Upper lobe of left lung (tissue), 6 donors: ENCODE results near the gene ROBO3. TPM values are rescaled to one million over a fixed set of nuclear protein-coding genes. Genes with fewer than 3 reads are reported as not detected.
A peak's percentile ranks its signal among the peaks of the same experiment; 100 is the strongest.

Source experiments
- ATAC-seq, 2 donors: fragments of 200-7000 bp; cut with Tn5 transposase; one replicate each; pipeline ENCODE4 v1.9.1; 2022; ENCODE audit warnings: mild to moderate bottlenecking in 2 of 2, moderate library complexity in 2 of 2; ENCODE audit not compliant: low FRiP score in 2 of 2
- DNase-seq, 2 donors: peaks; one replicate each; pipeline ENCODE4 v3.0.0-alpha.2; 2019 to 2020
- H3K27ac ChIP-seq, 4 donors: fragments of 200-600 bp; sonication (generic); one replicate each; pipeline ENCODE4 v1.5.1; 2016 to 2019
- H3K27me3 ChIP-seq, 4 donors: fragments of 200-600 bp; sonication (generic); one replicate each; pipeline ENCODE4 v1.5.1; 2017 to 2019
- H3K36me3 ChIP-seq, 4 donors: fragments of 200-600 bp; sonication (generic); one replicate each; pipeline ENCODE4 v1.5.1; 2016 to 2019
- H3K4me1 ChIP-seq, 4 donors: fragments of 200-600 bp; sonication (generic); one replicate each; pipeline ENCODE4 v1.5.1; 2018 to 2019
- H3K4me3 ChIP-seq, 4 donors: fragments of 200-600 bp; sonication (generic); one replicate each; pipeline ENCODE4 v1.5.1; 2017 to 2019; ENCODE audit warnings: mild to moderate bottlenecking in 2 of 4, moderate library complexity in 1 of 4
- H3K9me3 ChIP-seq, 4 donors: fragments of 200-600 bp; sonication (generic); one replicate each; pipeline ENCODE4 v1.5.1; 2018 to 2019
- CTCF ChIP-seq, 6 experiments: fragments of 450-650 bp in 4 of 6; fragments of 200-600 bp in 2 of 6; sonication (generic) in 2 of 6; IDR thresholded peaks; one replicate each; pipeline ENCODE4 v1.5.1; 2016 to 2019; ENCODE audit warnings: antibody characterized with exemption in 6 of 6
- EP300 ChIP-seq, 4 donors: sonication (generic); formaldehyde crosslinking; IDR thresholded peaks; one replicate each; pipeline ENCODE4 v1.5.1; 2017; ENCODE audit warnings: antibody characterized with exemption in 4 of 4, control low read depth in 2 of 4
- POLR2A ChIP-seq, 4 donors: fragments of 450-650 bp; IDR thresholded peaks; one replicate each; pipeline ENCODE4 v1.5.1; 2016 to 2017; ENCODE audit warnings: antibody characterized with exemption in 4 of 4, mild to moderate bottlenecking in 2 of 4
- POLR2AphosphoS5 ChIP-seq, 2 donors: sonication (generic); formaldehyde crosslinking; IDR thresholded peaks; one replicate each; pipeline ENCODE4 v1.5.1; 2017; ENCODE audit warnings: antibody characterized with exemption in 2 of 2
- WGBS, 2 donors: methylation state at CpG; one replicate each; pipeline ENCODE4 v1.1.5; 2017 to 2018; 5-methylcytosine and 5-hydroxymethylcytosine counted together
- total RNA-seq, 6 donors: library from RNA; depleted of rRNA in 4 of 6; stranded (reverse); fragments of >200 nt in 4 of 6; gene quantifications; one replicate each; pipeline versions ENCODE4 v1.1.0 to v1.2.1, GENCODE V29; 2016 to 2021
- donor health status: DM: no; HTN: no; CAD: no; lungs with moderate emphysema.
- donor health status: DM: no; HTN: yes; CAD: no; lungs with severe emphysema.

The ROBO3 gene
- total RNA-seq, 6 donors from 2014 or later, result 6.4 to 40.9 (median 7.5) TPM

- peak overlapping the region in 1 of 4 donors; percentile 54 for H3K4me3 ChIP-seq
- no peak for DNase-seq
Observed at GRCh38 chr11:124893781-124894401, 28.7 kb downstream of the ROBO3 start.

GRCh38 chr11:124894606-124895430 lies 29.6 kb downstream of the ROBO3 start:
- DNase-seq, result no peak
- H3K4me3 ChIP-seq, result peak overlapping the region in 3 of 4 donors; percentile 43 to 54 (median 49)
- peak overlapping the region; percentile 84 to 89 (median 86) for H3K27ac ChIP-seq
- ATAC-seq, result no peak
- H3K9me3 ChIP-seq, result no peaks in the 10 kb centered on the region
- peaks cover 0 to 44% (median 0%) of the 10 kb centered on the region in 4 donors for H3K36me3 ChIP-seq
- TF ChIP-seq POLR2A (IDR thresholded peaks at IDR 0.05), result peak in 1 of 4 donors; percentile 11
- no peak for TF ChIP-seq EP300 (IDR thresholded peaks at IDR 0.05)
- peaks cover 40 to 47% (median 44%) of the 10 kb centered on the region in 4 donors for H3K4me1 ChIP-seq
- H3K27me3 ChIP-seq, result no peaks in the 10 kb centered on the region
- 65 to 74% methylated on average over 4 of the region's 4 CpGs for WGBS, 2 donors

More at GRCh38 chr11:124893781-124894401, 28.7 kb downstream of the ROBO3 start:
- Histone ChIP-seq H3K27me3 (no peaks in the 10 kb centered on the region), H3K36me3 (peaks cover 0 to 47% (median 0%) of the 10 kb centered on the region in 4 donors), H3K27ac (peak overlapping the region; percentile 84 to 89 (median 86)), H3K4me1 (peaks cover 32 to 48% (median 38%) of the 10 kb centered on the region in 4 donors), H3K9me3 (no peaks in the 10 kb centered on the region)
- no peak for ATAC-seq
- no peak for TF ChIP-seq EP300 (IDR thresholded peaks at IDR 0.05)
- no peak for TF ChIP-seq CTCF (IDR thresholded peaks at IDR 0.05)
- no peak for TF ChIP-seq POLR2A (IDR thresholded peaks at IDR 0.05)
- no peak for TF ChIP-seq POLR2AphosphoS5 (IDR thresholded peaks at IDR 0.05)
- 65 to 85% methylated on average over 6 to 14 of the region's 14 CpGs for WGBS, 2 donors

GRCh38 chr11:124895471-124895971 lies 30.3 kb downstream of the ROBO3 start:
- H3K4me1 ChIP-seq, result peaks cover 37 to 51% (median 46%) of the 10 kb centered on the region in 4 donors
- DNase-seq, result no peak
- no peak for TF ChIP-seq POLR2A (IDR thresholded peaks at IDR 0.05)
- H3K27me3 ChIP-seq, result no peaks in the 10 kb centered on the region
- H3K4me3 ChIP-seq, result peak overlapping the region; percentile 43 to 54 (median 48)
- H3K27ac ChIP-seq, result peak overlapping the region; percentile 84 to 89 (median 86)
- ATAC-seq, result no peak
- peaks cover 0 to 39% (median 0%) of the 10 kb centered on the region in 4 donors for H3K36me3 ChIP-seq
- H3K9me3 ChIP-seq, result no peaks in the 10 kb centered on the region
- 73 to 90% methylated on average over 8 to 20 of the region's 20 CpGs for WGBS, 2 donors

- 62 to 87% methylated on average over 12 to 15 of the region's 16 CpGs for WGBS, 2 donors
- ATAC-seq, result no peak
- no peak for TF ChIP-seq CTCF (IDR thresholded peaks at IDR 0.05)
- TF ChIP-seq POLR2AphosphoS5 (IDR thresholded peaks at IDR 0.05), result peak in 1 of 2 donors; percentile 13
- Histone ChIP-seq H3K27ac (peak overlapping the region; percentile 84 to 89 (median 86)), H3K36me3 (peaks cover 0 to 32% (median 0%) of the 10 kb centered on the region in 4 donors), H3K9me3 (no peaks in the 10 kb centered on the region), H3K4me3 (peak overlapping the region; percentile 43 to 54 (median 48)), H3K4me1 (peaks cover 34 to 44% (median 40%) of the 10 kb centered on the region in 4 donors), H3K27me3 (no peaks in the 10 kb centered on the region)
- no peak for DNase-seq
Observed at GRCh38 chr11:124896071-124896750, 31.0 kb downstream of the ROBO3 start.

- Histone ChIP-seq H3K4me1 (peaks cover 31 to 38% (median 35%) of the 10 kb centered on the region in 4 donors), H3K27me3 (no peaks in the 10 kb centered on the region), H3K4me3 (peak overlapping the region; percentile 43 to 54 (median 48)), H3K36me3 (peaks cover 0 to 25% (median 0%) of the 10 kb centered on the region in 4 donors), H3K27ac (peak overlapping the region; percentile 84 to 89 (median 86)), H3K9me3 (no peaks in the 10 kb centered on the region)
- no peak for TF ChIP-seq EP300 (IDR thresholded peaks at IDR 0.05)
- no peak for TF ChIP-seq POLR2AphosphoS5 (IDR thresholded peaks at IDR 0.05)
- TF ChIP-seq CTCF (IDR thresholded peaks at IDR 0.05), result no peak
- TF ChIP-seq POLR2A (IDR thresholded peaks at IDR 0.05), result no peak
- DNase-seq (peak in 1 of 2 donors; percentile 74), ATAC-seq (peak in 1 of 2 donors; percentile 54)
- WGBS, 2 donors, result 53 to 65% methylated on average over 9 of the region's 9 CpGs
Observed at GRCh38 chr11:124896821-124897391, 31.7 kb downstream of the ROBO3 start.
